ENCODE measurements around the gene ERAL1.

- TF ChIP-seq GATA2 (IDR thresholded peaks at IDR 0.05; ENCODE audit: low read depth, low read length) (no peak), GATA3 (IDR thresholded peaks at IDR 0.05; ENCODE audit: low read depth, low read length) (no peak)
These were observed 12.4 kb upstream of the ERAL1 start, which contains the start of gene FAM222B for GRCh38 chr17:28842282-28843012.

Measured in SH-SY5Y (cell line).